Measurements from ENCODE around the gene IGFBP7.

GRCh38 chr4:57093845-57094831 is 16.0 kb downstream of the IGFBP7 start:
- no peak for TF ChIP-seq CTCF (IDR thresholded peaks at IDR 0.05; ENCODE audit: low read length)
- no peak for TF ChIP-seq EZH2 (optimal IDR thresholded peaks at IDR 0.05; ENCODE audit: low read depth, low read length)

All from MM.1S (cell line).